GM12878 (cell line): Measurements from ENCODE around the gene FANCF. TPM values are rescaled to one million over a fixed set of nuclear protein-coding genes. Genes with fewer than 3 reads are reported as not detected.

Source experiments
- BACH1 ChIP-seq: fragments of 450-650 bp; IDR thresholded peaks from 2 replicates; pipeline ENCODE4 v1.6.1; 2017; ENCODE audit warnings: mild to moderate bottlenecking, borderline replicate concordance
- BMI1 ChIP-seq: fragments of 450-650 bp; IDR thresholded peaks from 2 replicates; pipeline ENCODE4 v1.6.1; 2016; ENCODE audit warnings: mild to moderate bottlenecking, moderate library complexity, borderline replicate concordance
- CEBPZ ChIP-seq: fragments of 150-350 bp; IDR thresholded peaks from 2 replicates; pipeline ENCODE4 v1.6.1; 2016; ENCODE audit warnings: low read depth, low read length
- CHD2 ChIP-seq: IDR thresholded peaks from 2 replicates; pipeline ENCODE4 v1.6.1; 2011; ENCODE audit warnings: low read depth, low read length, improper control_type of control experiment, borderline replicate concordance
- ESRRA ChIP-seq: IDR thresholded peaks from 2 replicates; pipeline ENCODE4 v1.6.1; 2012; ENCODE audit warnings: mild to moderate bottlenecking, low read length, improper control_type of control experiment
- IKZF2 ChIP-seq, 2 experiments: fragments of 450-650 bp; IDR thresholded peaks; 2 replicates each; pipeline ENCODE4 v1.6.1; 2017; ENCODE audit warnings: mild to moderate bottlenecking in 2 of 2, moderate library complexity in 2 of 2
- KLF5 ChIP-seq: fragments of 450-650 bp; IDR thresholded peaks from 2 replicates; pipeline ENCODE4 v1.6.1; 2014; ENCODE audit warnings: mild to moderate bottlenecking; ENCODE audit not compliant: partially characterized antibody
- MEF2A ChIP-seq: IDR thresholded peaks from 2 replicates; pipeline ENCODE4 v1.6.1; 2011; ENCODE audit warnings: low read depth, mild to moderate bottlenecking, low read length, moderate library complexity; ENCODE audit not compliant: insufficient read depth
- PBX3 ChIP-seq: IDR thresholded peaks from 2 replicates; pipeline ENCODE4 v1.6.1; 2011; ENCODE audit warnings: mild to moderate bottlenecking, low read depth, low read length, moderate library complexity; ENCODE audit not compliant: insufficient replicate concordance
- POLR2A ChIP-seq: IDR thresholded peaks from 2 replicates; pipeline ENCODE4 v1.6.1; 2011; ENCODE audit warnings: low read depth, mild to moderate bottlenecking, low read length
- RAD21 ChIP-seq: IDR thresholded peaks from 2 replicates; pipeline ENCODE4 v1.6.1; 2011; ENCODE audit warnings: mild to moderate bottlenecking, low read depth, low read length, moderate library complexity; ENCODE audit not compliant: insufficient read depth
- RCOR1 ChIP-seq: conservative IDR thresholded peaks from 2 replicates; pipeline ENCODE4 v1.6.1; 2012; ENCODE audit warnings: low read depth, low read length, improper control_type of control experiment
- SIX5 ChIP-seq: IDR thresholded peaks from 2 replicates; pipeline ENCODE4 v1.6.1; 2011; ENCODE audit warnings: mild to moderate bottlenecking, low read depth, low read length, moderate library complexity; ENCODE audit not compliant: severe bottlenecking
- SMC3 ChIP-seq: IDR thresholded peaks from 2 replicates; pipeline ENCODE4 v1.6.1; 2011; ENCODE audit warnings: low read length, improper control_type of control experiment, borderline replicate concordance
- STAT3 ChIP-seq: IDR thresholded peaks from 2 replicates; pipeline ENCODE4 v1.6.1; 2011; ENCODE audit warnings: low read depth, low read length, improper control_type of control experiment
- TAF1 ChIP-seq: IDR thresholded peaks from 2 replicates; pipeline ENCODE4 v1.6.1; 2011; ENCODE audit warnings: mild to moderate bottlenecking, low read depth, low read length, borderline replicate concordance
- USF1 ChIP-seq: IDR thresholded peaks from 2 replicates; pipeline ENCODE4 v1.6.1; 2011; ENCODE audit warnings: borderline replicate concordance, low read depth, mild to moderate bottlenecking, moderate library complexity, mixed read lengths, low read length; ENCODE audit not compliant: insufficient read depth; ENCODE audit errors: extremely low read length
- USF2 ChIP-seq: IDR thresholded peaks from 2 replicates; pipeline ENCODE4 v1.6.1; 2011; ENCODE audit warnings: low read depth, low read length, improper control_type of control experiment, borderline replicate concordance
- ZNF24 ChIP-seq: fragments of 450-650 bp; IDR thresholded peaks from 2 replicates; pipeline ENCODE4 v1.6.1; 2017; ENCODE audit warnings: antibody characterized with exemption, mild to moderate bottlenecking
- ZSCAN29 ChIP-seq: fragments of 450-650 bp; IDR thresholded peaks from 2 replicates; pipeline ENCODE4 v1.6.1; 2017; ENCODE audit warnings: mild to moderate bottlenecking, moderate library complexity
- polyA plus RNA-seq, 11 experiments: library from polyadenylated mRNA; depleted of rRNA in 4 of 11; unstranded in 6 of 11; stranded (reverse) in 5 of 11; fragments of >200 nt; fragmentation: Nextera tagmentation in 4 of 11; fragmentation: Illumina TruSeq in 1 of 11; extraction: Ambion mirVana in 4 of 11; extraction: Trizol in 1 of 11; gene quantifications; 1 replicate in 1 of 11; 2 replicates in 10 of 11; pipeline versions ENCODE4 v1.2.1 to v1.2.3, GENCODE V29; 2011 to 2016; ENCODE audit warnings: inconsistent platforms in 2 of 11, missing spikeins in 2 of 11, low read depth in 1 of 11
- total RNA-seq, 4 experiments: library from RNA; depleted of rRNA in 3 of 4; stranded (reverse); fragments of >200 nt in 3 of 4; fragmentation: Illumina TruSeq in 1 of 4; extraction: Trizol in 1 of 4; gene quantifications; 2 replicates each; pipeline versions ENCODE4 v1.2.1 to v1.2.3, GENCODE V29; 2013 to 2021

FANCF gene
- total and polyA plus RNA-seq, 10 of the 15 experiments (the other 5 are each of a cell fraction or from before 2014, with no cell fraction given) = 1.6 to 19.9 (median 12.2) TPM

- TF ChIP-seq CEBPZ (peak; percentile 59), IKZF2 (IDR thresholded peaks at IDR 0.05) (peak; percentile 49 to 59; a peak in 3 of 4 replicates), KLF5 (no peak), BACH1 (no peak; the same call in 1 of the 2 replicates), STAT3 (0 out of 2 replicates have a peak, but pooled peaks have one; percentile 53), RCOR1 (0 out of 2 replicates have a peak, but pooled peaks have one; percentile 23), USF2 (no peak; the same call in 1 of the 2 replicates), SMC3 (no peak), MEF2A (no peak), TAF1 (peak; percentile 56; the same call in 1 of the 2 replicates), SIX5 (peak; percentile 12), USF1 (no peak), ZSCAN29 (no peak), CHD2 (peak; percentile 95), RAD21 (no peak), ESRRA (no peak), BMI1 (peak; percentile 84; the same call in 1 of the 2 replicates), POLR2A (peak; percentile 81), ZNF24 (no peak), PBX3 (peak; percentile 99)
These were observed at the start of gene FANCF (continued) for GRCh38 chr11:22625448-22626287.
